NCI-H774 (cell line): ENCODE results near the gene DRGX.

ENCODE experiments used
- DNase-seq: peaks from one replicate; lab custom pipeline; 2025; lab: John Stamatoyannopoulos, UW

DRGX gene

GRCh38 chr10:49407552-49408137 is 11.8 kb upstream of the DRGX start:
- peak; percentile 62 for DNase-seq

GRCh38 chr10:49407151-49407550 is 11.3 kb upstream of the DRGX start:
- DNase-seq = no peak

GRCh38 chr10:49404321-49404878 is 8.5 kb upstream of the DRGX start:
- DNase-seq = no peak

- DNase-seq = no peak
Measured at GRCh38 chr10:49403363-49403762, 7.5 kb upstream of the DRGX start.

GRCh38 chr10:49400365-49400764 is 4.5 kb upstream of the DRGX start:
- no peak for DNase-seq

GRCh38 chr10:49398986-49399385 is 3.1 kb upstream of the DRGX start:
- no peak for DNase-seq

GRCh38 chr10:49398000-49398861 is 2.3 kb upstream of the DRGX start:
- no peak for DNase-seq

GRCh38 chr10:49397036-49397999 is 1.4 kb upstream of the DRGX start:
- DNase-seq = no peak

GRCh38 chr10:49396666-49396999 is 744 bp upstream of the DRGX start:
- DNase-seq = no peak

- DNase-seq = no peak
Measured at GRCh38 chr10:49394933-49395740, 752 bp downstream of the DRGX start.

GRCh38 chr10:49393757-49394156 is 2.1 kb downstream of the DRGX start:
- DNase-seq = no peak

GRCh38 chr10:49393301-49393700 is 2.6 kb downstream of the DRGX start:
- no peak for DNase-seq

- DNase-seq = no peak
Measured at GRCh38 chr10:49389361-49389933, 6.4 kb downstream of the DRGX start.

- no peak for DNase-seq
Measured at GRCh38 chr10:49388161-49388560, 7.7 kb downstream of the DRGX start.

- no peak for DNase-seq
Measured at GRCh38 chr10:49387071-49387470, 8.8 kb downstream of the DRGX start.

GRCh38 chr10:49385939-49386922 is 9.7 kb downstream of the DRGX start:
- no peak for DNase-seq

GRCh38 chr10:49384268-49384953 is 11.5 kb downstream of the DRGX start:
- DNase-seq = no peak

GRCh38 chr10:49383853-49384252 is 12.0 kb downstream of the DRGX start:
- no peak for DNase-seq

GRCh38 chr10:49382826-49383225 is 13.1 kb downstream of the DRGX start:
- DNase-seq = no peak
